PFSK-1 (cell line): ENCODE measurements around the gene RALGPS1.

ENCODE experiments used
- POLR2AphosphoS5 ChIP-seq: IDR thresholded peaks from 2 replicates; pipeline ENCODE4 v1.6.1; 2012; ENCODE audit warnings: low read depth, mild to moderate bottlenecking, control low read depth, low read length, moderate library complexity
- SIN3A ChIP-seq: IDR thresholded peaks from 2 replicates; pipeline ENCODE4 v1.6.1; 2012; ENCODE audit warnings: mild to moderate bottlenecking, low read length, moderate library complexity, borderline replicate concordance; ENCODE audit not compliant: insufficient read depth

DNA sequence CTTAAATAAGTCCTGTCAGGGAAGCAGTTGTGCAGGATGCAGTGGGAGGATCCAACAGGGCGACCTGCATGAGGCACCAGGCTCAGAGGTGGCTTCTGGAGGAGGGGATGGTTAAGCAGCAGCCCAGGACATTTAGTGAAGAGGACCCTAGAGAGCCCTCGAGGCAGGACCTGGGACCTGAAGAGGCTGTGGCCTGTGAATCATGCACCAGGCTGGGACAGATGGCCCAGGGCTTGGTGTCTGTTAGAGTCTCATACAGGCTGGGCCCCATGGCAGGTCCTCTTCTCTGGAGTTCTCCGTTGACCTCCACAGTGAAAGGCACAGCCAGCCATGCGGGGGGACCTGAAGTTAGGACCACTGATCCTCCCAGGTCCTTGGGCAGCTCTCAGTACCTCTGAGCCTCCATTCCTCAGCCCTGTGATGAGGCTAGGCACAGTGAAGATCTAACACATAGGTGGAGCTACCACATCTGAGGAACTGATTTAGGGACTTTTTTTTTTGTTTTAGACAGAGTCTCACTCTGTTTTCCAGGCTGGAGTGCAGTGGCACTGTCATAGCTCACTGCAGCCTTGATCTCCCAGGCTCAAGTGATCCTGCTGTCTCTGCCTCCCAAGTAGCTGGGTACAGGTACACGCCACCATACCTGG, 289.2 kb downstream of the RALGPS1 start:
- TF ChIP-seq POLR2AphosphoS5 (no peak), SIN3A (no peak)
